Epidermal melanocyte (primary cell): Measurements from ENCODE around the gene TNFRSF14.

Experiments used
- DNase-seq: peaks from one replicate; pipeline ENCODE4 v3.0.0; 2011; ENCODE audit warnings: low spot score; ENCODE audit not compliant: insufficient read length

Gene TNFRSF14

GRCh38 chr1:2597441-2598328, 41.5 kb downstream of the TNFRSF14 start:
- DNase-seq = no peak

GRCh38 chr1:2598329-2598931, 42.3 kb downstream of the TNFRSF14 start:
- no peak for DNase-seq

- DNase-seq = no peak
These were observed 45.6 kb downstream of the TNFRSF14 start for GRCh38 chr1:2601721-2602303.

- DNase-seq = no peak
These were observed 46.2 kb downstream of the TNFRSF14 start for GRCh38 chr1:2602311-2602835.

- no peak for DNase-seq
These were observed 46.8 kb downstream of the TNFRSF14 start for GRCh38 chr1:2602866-2603520.

- DNase-seq = no peak
These were observed 47.5 kb downstream of the TNFRSF14 start for GRCh38 chr1:2603521-2604155.

- DNase-seq = no peak
These were observed 48.1 kb downstream of the TNFRSF14 start for GRCh38 chr1:2604156-2604843.

- no peak for DNase-seq
These were observed 48.8 kb downstream of the TNFRSF14 start for GRCh38 chr1:2604844-2605508.

GRCh38 chr1:2605509-2606395, 49.6 kb downstream of the TNFRSF14 start:
- no peak for DNase-seq

- no peak for DNase-seq
These were observed 50.3 kb downstream of the TNFRSF14 start for GRCh38 chr1:2606396-2606880.

- DNase-seq = no peak
These were observed 50.9 kb downstream of the TNFRSF14 start for GRCh38 chr1:2606881-2607621.

- no peak for DNase-seq
These were observed 51.5 kb downstream of the TNFRSF14 start for GRCh38 chr1:2607641-2608091.

GRCh38 chr1:2609319-2610035, 53.3 kb downstream of the TNFRSF14 start:
- no peak for DNase-seq

- DNase-seq = no peak
These were observed 54.1 kb downstream of the TNFRSF14 start for GRCh38 chr1:2610036-2610959.

GRCh38 chr1:2611031-2611501, 54.9 kb downstream of the TNFRSF14 start:
- DNase-seq = peak; percentile 39
